ENCODE measurements around the gene GNPTAB.
"Not testable (repeated sequence)": the region's sequence is repeated elsewhere in the genome, so short reads cannot be mapped to it uniquely, and the experiment has no call there.

DNA sequence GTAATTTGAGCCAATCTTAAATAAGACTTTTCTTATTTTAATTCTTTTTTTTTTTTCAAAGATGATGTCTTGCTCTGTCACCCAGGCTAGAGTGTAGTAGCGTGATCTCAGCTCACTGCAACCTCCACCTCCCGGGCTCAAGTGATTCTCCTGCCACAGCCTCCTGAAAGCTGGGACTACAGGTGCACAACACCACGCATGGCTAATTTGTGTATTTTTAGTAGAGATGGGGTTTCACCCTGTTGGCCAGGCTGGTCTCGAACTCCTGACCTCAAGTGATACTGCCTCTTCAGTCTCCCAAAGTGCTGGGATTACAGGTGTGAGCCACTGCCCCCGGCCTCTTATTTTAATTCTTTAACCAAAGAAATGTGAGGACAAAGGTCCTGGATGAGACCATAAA is 25.9 kb upstream of the GNPTAB start:
- TF ChIP-seq, protein P1, sequence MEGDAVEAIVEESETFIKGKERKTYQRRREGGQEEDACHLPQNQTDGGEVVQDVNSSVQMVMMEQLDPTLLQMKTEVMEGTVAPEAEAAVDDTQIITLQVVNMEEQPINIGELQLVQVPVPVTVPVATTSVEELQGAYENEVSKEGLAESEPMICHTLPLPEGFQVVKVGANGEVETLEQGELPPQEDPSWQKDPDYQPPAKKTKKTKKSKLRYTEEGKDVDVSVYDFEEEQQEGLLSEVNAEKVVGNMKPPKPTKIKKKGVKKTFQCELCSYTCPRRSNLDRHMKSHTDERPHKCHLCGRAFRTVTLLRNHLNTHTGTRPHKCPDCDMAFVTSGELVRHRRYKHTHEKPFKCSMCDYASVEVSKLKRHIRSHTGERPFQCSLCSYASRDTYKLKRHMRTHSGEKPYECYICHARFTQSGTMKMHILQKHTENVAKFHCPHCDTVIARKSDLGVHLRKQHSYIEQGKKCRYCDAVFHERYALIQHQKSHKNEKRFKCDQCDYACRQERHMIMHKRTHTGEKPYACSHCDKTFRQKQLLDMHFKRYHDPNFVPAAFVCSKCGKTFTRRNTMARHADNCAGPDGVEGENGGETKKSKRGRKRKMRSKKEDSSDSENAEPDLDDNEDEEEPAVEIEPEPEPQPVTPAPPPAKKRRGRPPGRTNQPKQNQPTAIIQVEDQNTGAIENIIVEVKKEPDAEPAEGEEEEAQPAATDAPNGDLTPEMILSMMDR (IDR thresholded peaks at IDR 0.05 in 4 of 5, conservative IDR thresholded peaks at IDR 0.05 in 1 of 5): not testable (repeated sequence)
- TF ChIP-seq POLR2A (IDR thresholded peaks at IDR 0.05): not testable (repeated sequence)

Measured in gastrocnemius medialis (tissue), 4 donors.